Stimulated activated CD4-positive, alpha-beta T cell treated with anti-CD3 and anti-CD28 coated beads, Interleukin-2, amount 100 ng/mL, for 4 hours (primary cell): ENCODE data around the gene STEAP4.
"Not testable (repeated sequence)": the region's sequence is repeated elsewhere in the genome, so short reads cannot be mapped to it uniquely, and the experiment has no call there.

Experiments
- DNase-seq: peaks from one replicate; pipeline ENCODE4 v3.0.0-alpha.2; 2020; ENCODE audit warnings: low read depth

STEAP4 gene

DNA sequence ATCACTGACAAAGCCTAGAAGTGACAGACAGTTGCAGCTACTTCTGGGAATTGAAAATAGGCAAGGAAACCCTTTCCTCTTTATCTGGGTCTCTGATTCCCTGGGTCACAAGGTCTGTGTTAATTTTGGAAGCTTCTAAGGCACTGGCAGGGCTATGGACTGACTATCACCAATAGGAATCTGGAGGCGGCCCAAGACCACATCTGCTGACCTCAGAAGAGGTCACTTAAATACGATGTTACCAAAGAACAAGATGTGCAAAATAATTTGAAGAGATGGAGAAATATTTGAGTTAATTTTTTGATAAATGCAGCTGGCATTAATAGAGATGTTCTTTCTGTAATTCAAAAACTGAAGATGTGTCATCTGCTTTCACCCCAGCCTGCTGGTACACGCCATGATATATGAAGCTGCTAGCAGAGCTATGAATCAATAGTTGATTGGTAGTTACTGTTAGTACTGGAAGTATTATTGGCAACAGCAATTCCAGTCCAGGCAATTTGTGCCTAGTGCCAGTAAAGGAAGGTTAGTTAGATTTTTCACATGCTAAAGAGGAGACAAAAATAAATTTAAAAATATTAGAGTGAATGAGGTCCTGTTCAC, 5.5 kb upstream of the STEAP4 start:
- DNase-seq: no peak

DNA sequence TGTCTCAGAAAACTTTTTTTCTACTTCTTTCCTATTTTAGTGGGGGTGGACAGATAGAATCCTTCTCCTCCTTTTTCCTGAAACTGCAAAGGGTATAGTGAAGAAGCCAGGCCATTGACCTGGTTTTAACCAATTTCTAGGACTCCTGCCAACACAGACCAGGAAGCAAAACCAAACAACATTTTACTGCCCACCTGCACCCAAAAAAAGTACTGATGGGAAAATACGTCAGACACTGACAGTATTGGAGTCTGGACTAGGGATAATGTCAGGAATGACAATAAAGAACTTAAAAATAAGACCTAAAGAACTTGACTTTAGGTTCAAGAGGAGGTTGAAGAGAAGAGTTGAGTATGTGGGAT, 5.0 kb upstream of the STEAP4 start:
- no peak for DNase-seq

- DNase-seq: no peak
Measured at GRCh38 chr7:88310956-88311674, 4.4 kb upstream of the STEAP4 start.

- no peak for DNase-seq
Measured at GRCh38 chr7:88309819-88310218, 3.1 kb upstream of the STEAP4 start.

GRCh38 chr7:88307823-88308222, 1.1 kb upstream of the STEAP4 start:
- no peak for DNase-seq

DNA sequence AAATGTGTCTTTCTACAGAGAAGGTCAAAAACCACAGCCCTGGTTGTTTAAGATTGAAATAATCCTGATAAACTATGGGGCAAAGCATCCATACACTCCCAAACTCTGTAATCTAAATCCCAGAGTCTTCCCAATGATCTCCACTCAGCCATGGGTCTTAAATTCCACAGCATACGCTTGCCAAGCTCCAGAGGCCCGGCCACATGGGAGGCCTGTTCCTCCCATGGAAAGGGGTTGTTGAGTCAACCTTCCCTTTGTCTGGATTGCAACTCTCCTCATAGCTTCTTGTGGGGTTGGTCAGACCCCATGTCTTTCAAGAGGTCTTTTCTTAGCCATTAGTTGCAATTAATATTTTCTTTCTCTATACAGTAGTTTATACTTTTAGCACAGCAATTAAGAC, 718 bp upstream of the STEAP4 start:
- DNase-seq: no peak

DNA sequence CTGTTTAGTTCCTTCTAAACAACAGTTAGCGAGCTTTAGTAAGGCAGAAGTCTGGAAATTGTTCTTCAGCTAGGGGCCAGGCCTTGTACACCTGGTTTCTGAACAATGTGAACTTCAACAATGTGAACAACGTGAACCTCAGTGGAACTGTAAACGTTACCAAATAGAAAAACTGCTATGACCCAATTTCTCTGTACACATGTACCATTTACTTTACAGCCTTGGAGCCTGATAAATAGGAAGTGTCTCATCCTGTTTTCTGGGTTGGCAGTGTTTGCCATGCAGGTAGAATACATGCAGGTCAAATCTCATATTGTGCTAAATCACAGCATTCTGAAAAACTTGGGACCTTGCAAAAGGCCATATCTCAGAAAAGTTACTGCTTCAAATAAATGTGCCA, 1.6 kb downstream of the STEAP4 start:
- DNase-seq: no peak

DNA sequence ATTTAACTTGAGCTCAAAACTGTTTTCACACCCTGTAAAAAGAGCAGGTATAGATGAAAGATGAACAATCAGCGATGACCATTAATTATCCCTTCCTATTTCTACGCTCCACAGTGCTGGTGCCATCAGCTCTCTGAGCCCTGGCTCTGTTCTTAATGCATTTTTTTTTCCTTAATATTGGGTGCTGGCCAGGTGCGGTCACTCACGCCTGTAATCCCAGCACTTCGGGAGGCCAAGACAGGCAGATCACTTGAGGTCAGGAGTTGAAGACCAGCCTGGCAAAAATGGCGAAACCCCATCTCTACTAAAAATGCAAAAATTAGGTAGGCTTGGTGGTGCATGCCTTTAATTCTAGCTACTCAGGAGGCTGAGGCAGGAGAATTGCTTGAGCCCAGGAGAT, 4.2 kb downstream of the STEAP4 start:
- no peak for DNase-seq

DNA sequence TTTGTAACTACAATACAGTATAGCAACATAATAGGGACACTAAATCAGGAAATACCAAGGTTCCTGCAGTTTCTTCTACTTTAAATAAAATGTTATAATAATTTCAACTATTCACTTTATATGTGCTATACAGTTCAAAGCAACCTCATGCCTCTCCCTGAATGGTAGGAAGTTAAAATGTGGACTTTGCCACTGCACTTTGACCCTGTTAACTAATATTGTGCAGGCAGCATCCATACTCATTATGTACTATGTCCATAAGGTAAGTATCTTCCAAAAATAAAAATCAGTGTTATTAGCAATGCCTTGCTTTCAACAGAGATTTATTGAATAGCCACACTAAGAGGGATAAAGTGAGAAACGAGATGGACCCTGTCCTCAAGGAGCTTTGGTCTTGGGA, 4.8 kb downstream of the STEAP4 start:
- DNase-seq: no peak

GRCh38 chr7:88300401-88300945, 6.2 kb downstream of the STEAP4 start:
- DNase-seq: no peak

DNA sequence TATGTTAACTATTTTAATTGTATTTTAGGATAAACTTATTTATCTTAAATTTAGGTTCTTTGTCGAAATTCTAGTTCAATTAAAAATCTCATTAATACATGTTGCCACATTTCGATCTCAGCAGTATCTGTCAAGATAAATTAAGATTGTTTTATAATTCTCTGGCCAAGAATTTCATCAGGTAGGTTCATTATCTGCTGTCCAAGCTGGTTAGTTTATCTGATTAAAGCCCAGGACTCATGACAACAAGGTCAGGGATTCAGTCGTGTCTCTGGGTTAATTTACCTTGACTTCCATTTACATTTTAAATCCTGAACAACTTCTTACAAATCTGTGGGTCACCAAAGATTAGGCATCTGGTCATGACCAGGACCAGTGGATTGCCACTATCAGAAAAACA, 7.6 kb downstream of the STEAP4 start:
- DNase-seq: no peak

GRCh38 chr7:88293866-88294265, 12.8 kb downstream of the STEAP4 start:
- no peak for DNase-seq

- no peak for DNase-seq
Measured at GRCh38 chr7:88291398-88292173, 15.1 kb downstream of the STEAP4 start.

DNA sequence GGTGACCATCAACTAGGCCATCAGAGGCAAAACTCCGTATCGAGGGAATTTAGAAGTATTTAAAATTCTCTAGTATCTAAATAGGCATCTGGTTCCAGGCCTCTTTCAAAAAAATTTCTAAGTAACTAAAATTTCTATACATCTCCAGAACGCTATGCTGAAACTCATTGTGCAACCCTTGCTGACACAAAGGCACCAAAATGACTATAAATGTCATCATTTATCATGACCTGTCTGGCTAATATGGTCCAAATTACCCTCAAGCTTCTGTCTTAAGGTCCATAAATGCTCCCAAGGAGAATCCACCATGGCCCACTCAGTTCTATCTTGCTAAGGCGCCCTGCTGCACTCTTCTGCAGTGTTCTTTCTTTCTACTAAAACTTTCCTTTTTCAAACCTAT, 16.2 kb downstream of the STEAP4 start:
- no peak for DNase-seq

DNA sequence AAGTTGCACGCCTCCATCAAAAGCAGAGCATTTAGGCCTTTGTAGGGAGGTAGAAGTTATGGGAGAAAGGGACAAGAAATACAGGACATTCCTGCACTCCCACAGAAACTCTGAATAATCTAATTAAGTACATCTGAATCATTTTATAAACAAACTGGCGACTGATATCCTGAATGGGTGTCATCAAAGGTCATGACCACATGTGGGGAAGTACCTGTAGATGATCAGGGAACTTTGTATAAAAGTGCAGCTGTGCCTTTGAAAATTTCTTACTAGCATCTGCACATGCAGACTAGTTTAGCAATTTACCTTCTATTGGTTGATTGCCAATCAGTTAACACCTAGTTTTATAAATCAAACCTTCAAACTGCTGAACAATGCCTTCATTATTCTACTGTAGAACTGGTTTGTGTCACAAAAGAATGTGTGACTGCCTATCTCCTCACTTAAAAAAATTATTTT, 17.1 kb downstream of the STEAP4 start:
- DNase-seq: no peak

- no peak for DNase-seq
Measured at GRCh38 chr7:88281749-88282148, 24.9 kb downstream of the STEAP4 start.

DNA sequence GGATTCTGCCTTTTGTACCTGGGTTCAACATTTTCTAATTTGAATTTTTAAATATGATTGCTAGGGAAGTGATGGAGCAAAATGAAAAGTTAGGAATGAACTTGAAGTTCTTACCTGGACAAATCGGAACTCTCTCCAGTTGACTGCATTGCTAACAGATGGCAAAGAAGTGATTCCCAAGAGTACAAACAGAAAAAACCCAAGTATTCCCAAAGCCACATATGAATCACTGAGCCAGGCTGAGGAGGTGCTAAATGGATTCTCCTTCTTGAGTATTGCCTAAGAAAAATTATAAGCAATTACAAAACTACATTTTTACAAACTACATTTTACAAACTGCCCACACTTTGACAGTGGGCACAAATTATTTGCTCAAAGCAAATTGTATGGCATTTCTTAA, 25.9 kb downstream of the STEAP4 start:
- no peak for DNase-seq

DNA sequence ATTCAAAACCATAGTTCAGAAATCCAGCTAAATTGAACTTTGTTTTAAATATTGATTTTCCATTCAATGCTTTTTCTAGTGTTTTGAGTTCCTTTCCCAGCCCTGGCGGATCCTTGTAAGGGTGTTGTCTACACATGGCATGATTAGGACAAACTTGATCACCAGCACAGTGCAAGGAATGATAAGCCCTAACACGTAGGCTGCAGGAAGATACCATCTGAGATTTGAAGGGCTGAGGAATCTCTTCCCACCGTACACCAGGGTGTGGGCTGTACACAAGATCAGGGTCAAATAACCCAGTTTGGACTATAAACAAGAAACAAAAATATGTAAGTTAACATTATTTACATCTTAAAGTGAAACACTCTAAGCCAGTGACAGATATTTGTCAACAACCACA, 27.4 kb downstream of the STEAP4 start:
- no peak for DNase-seq

DNA sequence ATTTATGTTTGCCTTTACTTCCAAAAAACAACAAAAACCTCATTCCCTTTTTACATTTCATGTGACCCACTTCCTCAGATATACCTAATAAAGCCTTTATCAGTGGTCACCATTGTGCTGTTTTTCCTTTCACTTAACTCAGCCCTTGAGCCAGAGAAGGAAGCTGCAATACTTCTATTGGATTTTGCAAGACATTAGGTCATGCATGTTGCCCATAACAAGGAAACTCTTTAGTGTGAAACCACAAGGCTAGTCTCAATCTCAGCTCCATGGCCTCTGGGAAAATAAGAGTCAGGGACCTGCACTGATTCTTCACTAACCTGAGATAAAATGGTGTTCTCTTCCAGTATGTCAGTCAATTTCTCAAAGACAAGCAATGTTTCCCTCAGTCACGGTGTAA, 27.8 kb downstream of the STEAP4 start:
- no peak for DNase-seq

DNA sequence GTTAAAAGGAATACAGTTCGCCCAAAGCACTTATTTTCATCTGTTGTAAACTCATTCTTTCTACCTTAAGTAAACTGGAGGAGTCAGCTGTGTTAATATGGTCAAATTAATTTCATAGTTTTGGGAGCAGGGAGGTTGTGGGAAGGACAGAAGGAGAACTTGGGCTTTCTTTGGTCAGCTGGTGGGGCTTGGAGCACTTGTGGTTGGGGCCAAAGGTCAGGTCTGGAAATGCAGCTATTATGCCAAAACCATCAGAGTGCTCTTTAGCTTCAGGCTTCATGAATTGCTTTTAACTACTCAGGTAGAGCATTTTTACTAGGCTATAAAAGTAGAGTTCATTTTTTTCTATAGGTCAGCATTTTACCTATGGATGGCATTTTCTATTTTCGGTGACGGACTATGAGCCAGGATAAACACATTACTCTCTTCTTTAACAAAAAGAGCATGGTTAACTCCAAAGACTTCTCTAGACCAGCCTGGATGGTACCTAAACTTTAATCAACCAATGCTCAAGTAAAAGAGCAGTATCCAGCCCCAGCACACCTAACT, 30.0 kb downstream of the STEAP4 start:
- DNase-seq: no peak

- DNase-seq: not testable (repeated sequence)
Measured at GRCh38 chr7:88274856-88275255, 31.8 kb downstream of the STEAP4 start.

DNA sequence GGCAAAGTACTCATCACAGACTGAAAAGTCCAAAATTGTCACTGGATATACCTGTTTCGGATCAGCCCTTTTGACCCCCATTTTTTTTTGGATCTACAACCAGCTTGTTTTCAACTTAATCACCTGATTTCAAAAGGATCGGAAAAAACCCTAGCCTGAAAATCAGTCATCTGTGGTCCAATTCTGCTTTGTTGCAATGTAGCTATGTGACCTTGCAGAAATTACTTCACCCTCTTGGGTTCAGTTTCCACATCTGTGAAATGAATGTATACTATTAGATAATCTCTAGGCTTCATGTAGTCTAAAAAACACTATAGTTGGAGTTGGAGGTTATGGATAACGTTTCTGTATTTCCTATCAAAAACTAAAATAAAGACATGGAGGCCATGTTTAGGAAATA, 37.1 kb downstream of the STEAP4 start:
- no peak for DNase-seq

DNA sequence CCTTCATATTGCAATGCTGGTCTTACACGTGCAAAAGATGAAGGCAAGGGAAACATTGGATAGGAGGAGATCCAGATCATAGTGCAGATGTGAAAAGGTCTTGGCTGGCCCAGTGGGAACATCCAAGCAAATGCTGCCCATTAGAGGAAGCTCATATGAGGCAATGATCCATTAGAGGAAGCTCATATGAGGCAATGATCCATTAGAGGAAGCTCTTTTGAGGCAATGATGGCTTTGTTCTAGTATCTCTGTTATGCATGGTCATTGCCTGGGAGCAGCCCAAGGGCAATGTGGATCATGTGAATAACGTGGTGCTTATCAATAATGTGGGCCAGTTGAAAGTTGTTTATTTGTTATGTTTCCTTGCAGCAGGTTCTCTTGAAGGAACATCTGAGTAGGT, 37.8 kb downstream of the STEAP4 start:
- no peak for DNase-seq
